PC-9 (cell line): Measurements from ENCODE around the gene ENPP5. TPM values are rescaled to one million over a fixed set of nuclear protein-coding genes. Genes with fewer than 3 reads are reported as not detected.

ENCODE experiments used
- BruUV-seq: library from RNA; stranded (reverse); fragments of 400-500 nt; replicated peaks from 2 replicates; lab custom pipeline; 2021; lab: Mats Ljungman, UMichigan
- CTCF ChIA-PET: fragments of 300-600 bp; sonication (Branson Sonifier 250); formaldehyde crosslinking; loops from one replicate; lab custom pipeline; 2022; ENCODE audit warnings: antibody characterized with exemption; lab: Charles Lee
- POLR2A ChIA-PET: fragments of 300-600 bp; sonication (Branson Sonifier 250); formaldehyde crosslinking; loops from one replicate; lab custom pipeline; 2022; ENCODE audit warnings: antibody characterized with exemption; ENCODE audit not compliant: unreplicated experiment; lab: Charles Lee
- DNase-seq, 2 experiments: peaks; one replicate each; pipeline versions ENCODE4 v3.0.0 to v3.0.0-alpha.2; 2015 to 2022; ENCODE audit warnings: mixed read lengths in 1 of 2
- H2AFZ ChIP-seq: fragments of 200-600 bp; sonication (generic); 2 replicates; pipeline ENCODE4 v1.8.1; 2017; ENCODE audit warnings: antibody characterized with exemption
- H3F3A ChIP-seq: fragments of 200-600 bp; sonication (generic); 2 replicates; pipeline ENCODE4 v1.8.1; 2017; ENCODE audit warnings: antibody characterized with exemption, mild to moderate bottlenecking, low read depth; ENCODE audit not compliant: insufficient read depth
- H3K27ac ChIP-seq: fragments of 200-600 bp; sonication (generic); 2 replicates; pipeline ENCODE4 v1.6.1; 2016; ENCODE audit warnings: mixed run types
- H3K27me3 ChIP-seq: fragments of 200-600 bp; sonication (generic); 2 replicates; pipeline ENCODE4 v1.6.1; 2016; ENCODE audit warnings: low read depth, mixed run types; ENCODE audit not compliant: insufficient read depth
- H3K36me3 ChIP-seq: fragments of 200-600 bp; sonication (generic); 2 replicates; pipeline ENCODE4 v1.6.1; 2016; ENCODE audit warnings: low read depth, mixed run types
- H3K4me1 ChIP-seq: fragments of 200-600 bp; sonication (generic); replicated peaks from 2 replicates; pipeline ENCODE4 v1.6.1; 2016; ENCODE audit warnings: mixed run types; ENCODE audit not compliant: insufficient read depth
- H3K4me2 ChIP-seq: fragments of 200-600 bp; sonication (generic); 2 replicates; pipeline ENCODE4 v1.6.1; 2017; ENCODE audit warnings: mixed run types
- H3K4me3 ChIP-seq: fragments of 200-600 bp; sonication (generic); 2 replicates; pipeline ENCODE4 v1.6.1; 2016; ENCODE audit warnings: mixed run types
- H3K79me2 ChIP-seq: fragments of 200-600 bp; sonication (generic); 2 replicates; pipeline ENCODE4 v1.6.1; 2017; ENCODE audit warnings: low read depth, mixed run types
- H3K9me2 ChIP-seq: fragments of 200-600 bp; sonication (generic); 2 replicates; pipeline ENCODE4 v1.8.1; 2017; ENCODE audit warnings: mild to moderate bottlenecking; ENCODE audit not compliant: insufficient read depth
- H3K9me3 ChIP-seq: fragments of 200-600 bp; sonication (generic); 2 replicates; pipeline ENCODE4 v1.8.1; 2016; ENCODE audit warnings: low read depth; ENCODE audit not compliant: insufficient read depth
- H4K20me1 ChIP-seq: fragments of 200-600 bp; sonication (generic); 2 replicates; pipeline ENCODE4 v1.8.1; 2017; ENCODE audit not compliant: insufficient read depth
- EZH2 ChIP-seq: fragments of 200-600 bp; sonication (generic); IDR thresholded peaks from 2 replicates; pipeline ENCODE4 v1.8.0; 2017; ENCODE audit warnings: antibody characterized with exemption, low read depth
- intact Hi-C: fragments of 100-400 bp; cut with micrococcal nuclease; formaldehyde crosslinking; loops from one replicate; pipeline ENCODE4 v1.10.0; 2022; ENCODE audit not compliant: unreplicated experiment
- total RNA-seq: library from RNA; stranded (reverse); gene quantifications from 2 replicates; pipeline ENCODE4 v1.2.3, GENCODE V29; 2021
- TF ChIP-seq, protein P1 (sequence below): fragments of 200-600 bp; sonication (generic); conservative IDR thresholded peaks from 2 replicates; pipeline ENCODE4 v1.6.1; 2017; ENCODE audit warnings: mixed run types, antibody characterized with exemption, mild to moderate bottlenecking, moderate library complexity

ENPP5 gene
- total RNA-seq, 1 experiment from 2014 or later = 9.1 TPM

GRCh38 chr6:46210294-46210693, 39.5 kb upstream of the ENPP5 start:
- no peaks in the 10 kb centered on the region for H3F3A ChIP-seq
- H3K4me2 ChIP-seq = no peak overlapping the region
- no peaks in the 10 kb centered on the region for H4K20me1 ChIP-seq
- H2AFZ ChIP-seq = no peak overlapping the region
- no peak overlapping the region for H3K4me3 ChIP-seq
- no peaks in the 10 kb centered on the region for H3K36me3 ChIP-seq
- CTCF ChIA-PET = interaction anchor here (0.6 kb wide), 1 partner anchor 120 kb away, joined by 4 read pairs; no protein-coding TSS in a partner anchor
- no peaks in the 10 kb centered on the region for H3K4me1 ChIP-seq
- POLR2A ChIA-PET = no interaction called here
- H3K27ac ChIP-seq = no peak overlapping the region
- no peaks in the 10 kb centered on the region for H3K79me2 ChIP-seq
- H3K9me3 ChIP-seq = no peaks in the 10 kb centered on the region
- BruUV-seq = no TSS peak
- H3K27me3 ChIP-seq = no peaks in the 10 kb centered on the region
- DNase-seq = no peak
- TF ChIP-seq EZH2 = no peak
- TF ChIP-seq, protein P1, sequence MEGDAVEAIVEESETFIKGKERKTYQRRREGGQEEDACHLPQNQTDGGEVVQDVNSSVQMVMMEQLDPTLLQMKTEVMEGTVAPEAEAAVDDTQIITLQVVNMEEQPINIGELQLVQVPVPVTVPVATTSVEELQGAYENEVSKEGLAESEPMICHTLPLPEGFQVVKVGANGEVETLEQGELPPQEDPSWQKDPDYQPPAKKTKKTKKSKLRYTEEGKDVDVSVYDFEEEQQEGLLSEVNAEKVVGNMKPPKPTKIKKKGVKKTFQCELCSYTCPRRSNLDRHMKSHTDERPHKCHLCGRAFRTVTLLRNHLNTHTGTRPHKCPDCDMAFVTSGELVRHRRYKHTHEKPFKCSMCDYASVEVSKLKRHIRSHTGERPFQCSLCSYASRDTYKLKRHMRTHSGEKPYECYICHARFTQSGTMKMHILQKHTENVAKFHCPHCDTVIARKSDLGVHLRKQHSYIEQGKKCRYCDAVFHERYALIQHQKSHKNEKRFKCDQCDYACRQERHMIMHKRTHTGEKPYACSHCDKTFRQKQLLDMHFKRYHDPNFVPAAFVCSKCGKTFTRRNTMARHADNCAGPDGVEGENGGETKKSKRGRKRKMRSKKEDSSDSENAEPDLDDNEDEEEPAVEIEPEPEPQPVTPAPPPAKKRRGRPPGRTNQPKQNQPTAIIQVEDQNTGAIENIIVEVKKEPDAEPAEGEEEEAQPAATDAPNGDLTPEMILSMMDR = no peak
- H3K9me2 ChIP-seq = no peaks in the 10 kb centered on the region
- intact Hi-C loops = no loop called here

- no peaks in the 10 kb centered on the region for H3K79me2 ChIP-seq
- no peak overlapping the region for H3K4me2 ChIP-seq
- H3K27me3 ChIP-seq = no peaks in the 10 kb centered on the region
- no peak for DNase-seq
- BruUV-seq = no TSS peak
- H3K9me2 ChIP-seq = no peaks in the 10 kb centered on the region
- intact Hi-C loops = no loop called here
- TF ChIP-seq, protein P1 = no peak
- TF ChIP-seq EZH2 = no peak
- H3K9me3 ChIP-seq = no peaks in the 10 kb centered on the region
- H3K27ac ChIP-seq = no peak overlapping the region
- H4K20me1 ChIP-seq = no peaks in the 10 kb centered on the region
- H2AFZ ChIP-seq = no peak overlapping the region
- H3K4me1 ChIP-seq = no peaks in the 10 kb centered on the region
- ChIA-PET CTCF (no interaction called here), POLR2A (no interaction called here)
- no peaks in the 10 kb centered on the region for H3F3A ChIP-seq
- no peaks in the 10 kb centered on the region for H3K36me3 ChIP-seq
- H3K4me3 ChIP-seq = no peak overlapping the region
Observed at GRCh38 chr6:46208303-46208702, 37.5 kb upstream of the ENPP5 start.

DNA sequence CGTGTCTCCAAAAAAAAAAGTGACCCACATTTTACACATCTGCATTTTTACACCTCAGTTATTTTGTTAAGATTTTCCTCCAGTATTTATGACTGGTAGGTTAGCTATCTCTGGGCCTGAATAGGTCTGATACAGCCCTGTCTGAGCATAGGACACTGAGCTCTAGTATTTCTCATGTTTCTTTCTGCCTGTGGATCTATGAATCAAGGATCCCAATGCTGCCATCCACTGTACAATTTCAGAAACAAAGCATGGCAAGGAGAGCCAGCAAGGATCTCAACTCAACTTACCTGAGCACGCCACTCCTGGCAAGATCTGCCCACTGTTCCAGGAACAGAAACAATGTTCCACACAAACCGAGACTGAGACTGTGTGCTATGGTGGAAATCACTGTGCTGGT, 36.4 kb upstream of the ENPP5 start:
- BruUV-seq = no TSS peak
- no peak for DNase-seq
- no peaks in the 10 kb centered on the region for H3K9me2 ChIP-seq
- H3K4me1 ChIP-seq = no peaks in the 10 kb centered on the region
- no peak overlapping the region for H3K4me2 ChIP-seq
- no peak overlapping the region for H2AFZ ChIP-seq
- ChIA-PET CTCF (no interaction called here), POLR2A (interaction anchor here (0.7 kb wide), 1 partner anchor 1677 kb away, joined by 3 read pairs; no protein-coding TSS in a partner anchor)
- H3K27ac ChIP-seq = no peak overlapping the region
- H3K9me3 ChIP-seq = no peaks in the 10 kb centered on the region
- no peaks in the 10 kb centered on the region for H3F3A ChIP-seq
- intact Hi-C loops = no loop called here
- no peak overlapping the region for H3K4me3 ChIP-seq
- H3K79me2 ChIP-seq = no peaks in the 10 kb centered on the region
- TF ChIP-seq, protein P1 = no peak
- no peak for TF ChIP-seq EZH2
- H3K36me3 ChIP-seq = no peaks in the 10 kb centered on the region
- no peaks in the 10 kb centered on the region for H4K20me1 ChIP-seq
- H3K27me3 ChIP-seq = peaks cover 2% of the 10 kb centered on the region; the same call in 1 of the 2 replicates
